KMS-11 (cell line): Measurements from ENCODE around the gene COPZ1.
A peak's percentile ranks its signal among the peaks of the same experiment; 100 is the strongest.

Experiments used
- H2AFZ ChIP-seq: fragments of 200-600 bp; sonication (generic); 2 replicates; pipeline ENCODE4 v1.6.1; 2016; ENCODE audit warnings: antibody characterized with exemption, mixed run types, low read depth
- H3K27ac ChIP-seq: fragments of 200-600 bp; sonication (generic); 2 replicates; pipeline ENCODE4 v1.6.1; 2016; ENCODE audit warnings: mild to moderate bottlenecking, mixed run types
- H3K27me3 ChIP-seq: fragments of 200-600 bp; sonication (generic); 2 replicates; pipeline ENCODE4 v1.6.1; 2017; ENCODE audit warnings: mild to moderate bottlenecking, low read depth, mixed run types, moderate library complexity; ENCODE audit not compliant: insufficient read depth
- H3K36me3 ChIP-seq: fragments of 200-600 bp; sonication (generic); 2 replicates; pipeline ENCODE4 v1.6.1; 2017; ENCODE audit warnings: mild to moderate bottlenecking, mixed run types; ENCODE audit not compliant: insufficient read depth
- H3K4me1 ChIP-seq: fragments of 200-600 bp; sonication (generic); 2 replicates; pipeline ENCODE4 v1.6.1; 2016; ENCODE audit warnings: mild to moderate bottlenecking, low read depth, mixed run types; ENCODE audit not compliant: poor library complexity, severe bottlenecking
- H3K4me2 ChIP-seq: fragments of 200-600 bp; sonication (generic); 2 replicates; pipeline ENCODE4 v1.7.0; 2016; ENCODE audit warnings: mild to moderate bottlenecking, mixed run types
- H3K4me3 ChIP-seq: fragments of 200-600 bp; sonication (generic); IDR thresholded peaks from 2 replicates; pipeline ENCODE4 v1.6.1; 2017; ENCODE audit warnings: low read depth, low read length, mixed read lengths; ENCODE audit not compliant: insufficient read depth
- H3K79me2 ChIP-seq: fragments of 200-600 bp; sonication (generic); 2 replicates; pipeline ENCODE4 v1.6.1; 2016; ENCODE audit warnings: low read depth, mixed run types; ENCODE audit not compliant: insufficient read depth
- H3K9ac ChIP-seq: fragments of 200-600 bp; sonication (generic); 2 replicates; pipeline ENCODE4 v1.6.1; 2016; ENCODE audit warnings: mild to moderate bottlenecking, mixed run types
- H4K20me1 ChIP-seq: fragments of 200-600 bp; sonication (generic); 2 replicates; pipeline ENCODE4 v1.6.1; 2016; ENCODE audit warnings: mild to moderate bottlenecking, mixed run types; ENCODE audit not compliant: insufficient read depth
- CTCF ChIP-seq: fragments of 200-600 bp; sonication (generic); conservative IDR thresholded peaks from 2 replicates; pipeline ENCODE4 v1.6.1; 2017; ENCODE audit warnings: low read depth, mild to moderate bottlenecking, antibody characterized with exemption, low read length, moderate library complexity, mixed read lengths

Gene COPZ1

GRCh38 chr12:54363047-54363446, 38.1 kb downstream of the COPZ1 start:
- no peaks in the 10 kb centered on the region for H3K79me2 ChIP-seq
- no peak overlapping the region for H3K27ac ChIP-seq
- H3K4me1 ChIP-seq: peaks cover 36% of the 10 kb centered on the region
- no peak for TF ChIP-seq CTCF
- no peak overlapping the region for H3K9ac ChIP-seq
- no peak overlapping the region for H2AFZ ChIP-seq
- no peaks in the 10 kb centered on the region for H3K36me3 ChIP-seq
- H3K4me3 ChIP-seq: no peak overlapping the region
- H4K20me1 ChIP-seq: no peaks in the 10 kb centered on the region
- H3K27me3 ChIP-seq: peaks cover 71% of the 10 kb centered on the region
- no peak overlapping the region for H3K4me2 ChIP-seq

- peaks cover 36% of the 10 kb centered on the region for H3K4me1 ChIP-seq
- no peak overlapping the region for H3K9ac ChIP-seq
- no peak for TF ChIP-seq CTCF
- no peaks in the 10 kb centered on the region for H4K20me1 ChIP-seq
- no peaks in the 10 kb centered on the region for H3K36me3 ChIP-seq
- no peak overlapping the region for H3K4me3 ChIP-seq
- peak overlapping the region; percentile 11; the same call in 1 of the 2 replicates for H3K4me2 ChIP-seq
- H3K79me2 ChIP-seq: no peaks in the 10 kb centered on the region
- H3K27ac ChIP-seq: no peak overlapping the region
- H3K27me3 ChIP-seq: peaks cover 75% of the 10 kb centered on the region
- H2AFZ ChIP-seq: no peak overlapping the region
Observed at GRCh38 chr12:54363618-54364017, 38.7 kb downstream of the COPZ1 start.

- Histone ChIP-seq H4K20me1 (no peaks in the 10 kb centered on the region), H3K27ac (no peak within 1 kb of the TSS), H3K4me3 (no peak within 1 kb of the TSS), H3K27me3 (peaks cover 75% of the 10 kb centered on the region), H2AFZ (no peak within 1 kb of the TSS), H3K9ac (no peak within 1 kb of the TSS), H3K36me3 (no peaks in the 10 kb centered on the region), H3K4me1 (peaks cover 32% of the 10 kb centered on the region), H3K79me2 (no peaks in the 10 kb centered on the region), H3K4me2 (peak within 1 kb of the TSS; percentile 11)
- TF ChIP-seq CTCF: no peak
Observed at GRCh38 chr12:54364413-54364812, 39.5 kb downstream of the COPZ1 start, which contains the start of gene GPR84. Gene GPR84, minus strand, starts transcription at chr12:54364486. Its CDS starts 635 bp downstream, at chr12:54363851.

GRCh38 chr12:54368025-54368708, 43.2 kb downstream of the COPZ1 start:
- no peaks in the 10 kb centered on the region for H4K20me1 ChIP-seq
- H3K27me3 ChIP-seq: peaks cover 51% of the 10 kb centered on the region
- peak overlapping the region; percentile 34 for H3K4me2 ChIP-seq
- no peak overlapping the region for H3K4me3 ChIP-seq
- no peaks in the 10 kb centered on the region for H3K79me2 ChIP-seq
- TF ChIP-seq CTCF: no peak
- peaks cover 22% of the 10 kb centered on the region for H3K4me1 ChIP-seq
- H2AFZ ChIP-seq: peak overlapping the region; percentile 80
- H3K9ac ChIP-seq: no peak overlapping the region; the same call in 1 of the 2 replicates
- H3K27ac ChIP-seq: no peak overlapping the region
- no peaks in the 10 kb centered on the region for H3K36me3 ChIP-seq
